HG03460 (cell line): ENCODE measurements around the gene MDGA2.

Experiments used
- ATAC-seq: cut with Tn5 transposase; IDR thresholded peaks from one replicate; pipeline ENCODE4 v1.9.1; 2021; ENCODE audit not compliant: unreplicated experiment

MDGA2 gene

DNA sequence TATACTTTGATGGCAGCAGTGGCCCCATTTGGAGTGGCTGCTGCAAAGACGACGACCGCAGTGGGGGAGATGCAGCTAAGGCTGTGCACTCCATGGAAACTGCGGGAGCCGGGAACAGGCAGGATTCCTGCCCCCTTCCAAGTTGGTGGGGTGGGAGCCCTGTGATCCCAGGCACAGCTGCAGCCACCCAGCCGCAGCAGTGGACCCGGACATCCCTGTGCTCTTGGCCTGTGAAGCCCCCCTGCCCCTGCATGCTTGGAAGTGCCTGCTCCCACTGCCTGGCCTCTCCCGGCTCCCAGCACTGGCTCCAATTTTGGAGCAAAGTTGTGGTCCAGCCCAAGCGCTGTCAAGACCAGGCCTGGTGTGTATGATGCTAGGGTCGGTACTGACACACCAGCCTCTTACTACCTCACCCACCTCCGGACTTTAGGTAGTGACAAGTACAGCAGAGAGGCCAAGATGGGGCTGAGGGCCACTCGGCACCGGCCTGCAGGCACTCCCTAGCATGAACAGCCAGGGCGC is 521.1 kb downstream of the MDGA2 start:
- ATAC-seq = no peak

DNA sequence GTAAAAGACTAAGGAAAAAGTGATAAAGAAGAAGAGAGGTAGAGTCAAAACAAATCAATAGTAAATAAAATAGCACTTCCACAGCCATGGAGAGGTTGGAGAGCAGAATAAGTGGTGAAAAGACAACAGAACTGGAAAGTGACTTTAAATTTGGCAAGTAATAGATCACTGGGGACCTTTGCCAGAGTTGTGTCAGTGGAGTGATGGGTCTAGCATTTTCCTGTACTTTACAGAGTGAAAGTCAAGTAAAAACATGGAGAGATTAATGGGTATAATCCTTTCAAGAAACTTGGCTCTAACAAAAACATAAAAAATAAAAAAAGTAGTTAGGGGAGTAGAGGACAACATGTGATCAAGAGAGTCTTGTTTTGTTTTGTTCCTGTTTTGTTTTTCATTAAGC is 521.7 kb downstream of the MDGA2 start:
- ATAC-seq = no peak

- no peak for ATAC-seq
Observed at GRCh38 chr14:47150267-47150666, 525.1 kb downstream of the MDGA2 start.

DNA sequence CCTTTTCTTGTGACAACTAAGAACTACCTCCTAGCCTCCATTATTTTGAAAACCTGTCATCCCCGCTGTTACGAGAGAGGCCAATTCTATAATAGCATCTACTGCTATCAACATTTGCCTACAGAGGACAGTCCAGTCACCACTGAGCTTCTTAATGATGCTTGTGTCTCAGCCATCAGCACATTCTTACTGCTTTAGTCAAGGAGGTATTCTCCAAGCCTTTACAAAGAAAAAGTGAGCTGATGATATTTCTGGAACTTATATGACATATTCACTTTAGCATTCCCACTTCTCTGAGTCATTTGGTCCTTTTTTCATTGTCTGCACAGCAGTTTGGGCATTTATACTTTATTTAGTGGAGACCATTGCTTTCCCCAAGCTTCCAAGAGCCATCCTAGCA is 526.1 kb downstream of the MDGA2 start:
- ATAC-seq = no peak

GRCh38 chr14:47148686-47149085 is 526.7 kb downstream of the MDGA2 start:
- no peak for ATAC-seq

- ATAC-seq = no peak
Observed at GRCh38 chr14:47120645-47121044, 554.8 kb downstream of the MDGA2 start.

- no peak for ATAC-seq
Observed at GRCh38 chr14:47103771-47104170, 571.6 kb downstream of the MDGA2 start.

DNA sequence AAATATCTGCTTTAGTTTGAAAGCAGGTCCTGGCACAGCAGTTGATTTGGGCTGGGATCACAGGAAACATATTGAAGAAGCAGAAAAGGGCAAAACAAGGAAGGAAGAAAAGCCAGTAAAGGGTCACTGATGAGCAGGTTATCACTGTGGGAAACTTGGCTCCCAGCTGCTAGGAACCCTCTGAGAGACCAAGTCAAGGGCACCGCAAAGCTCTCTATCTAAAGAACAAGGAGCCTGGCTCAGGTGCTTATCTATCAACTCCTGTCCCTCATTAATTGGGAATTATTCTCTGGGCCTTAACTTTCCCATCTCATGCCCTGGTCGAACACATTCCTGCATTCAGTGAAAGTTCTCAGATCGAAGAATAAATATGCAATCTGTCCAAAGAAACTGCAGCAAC is 572.9 kb downstream of the MDGA2 start:
- ATAC-seq = no peak

DNA sequence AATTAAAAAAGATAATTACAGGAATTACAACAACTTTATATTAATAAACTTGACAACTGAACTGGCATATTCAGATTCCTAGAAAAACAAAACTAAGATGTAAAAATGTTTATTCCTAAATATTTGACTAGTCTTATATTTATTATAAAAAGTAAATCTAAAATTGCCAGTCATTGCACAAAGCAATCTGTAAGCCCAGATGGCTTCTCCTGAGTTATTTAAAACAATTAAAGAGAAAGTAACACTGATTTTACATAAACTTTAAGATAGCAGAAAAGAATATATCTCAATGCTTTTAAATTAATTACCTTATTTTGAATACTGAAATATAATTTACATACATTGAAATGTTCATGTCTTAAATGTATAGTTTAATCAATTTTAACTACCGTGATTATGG is 589.7 kb downstream of the MDGA2 start:
- ATAC-seq = no peak

DNA sequence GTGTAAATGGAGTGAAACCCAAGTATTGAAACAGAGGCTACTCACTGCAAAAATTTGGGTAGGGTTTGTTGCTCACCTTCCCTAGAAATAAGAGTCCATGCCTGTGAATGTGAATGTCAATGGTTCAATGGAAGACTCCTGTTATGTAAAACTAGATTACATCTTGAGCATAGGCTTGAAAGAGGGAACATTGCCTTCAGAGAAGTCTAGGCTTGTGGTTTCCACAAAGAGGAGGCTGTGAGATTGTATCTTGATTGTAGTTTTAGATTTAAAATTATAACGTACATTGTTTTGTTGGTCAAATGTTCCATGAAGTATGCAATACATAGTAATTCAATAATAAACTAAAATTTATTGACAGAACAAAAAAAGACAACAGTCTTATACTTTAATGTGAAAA is 610.1 kb downstream of the MDGA2 start:
- no peak for ATAC-seq

- ATAC-seq = no peak
Observed at GRCh38 chr14:47060050-47060449, 615.4 kb downstream of the MDGA2 start.

- no peak for ATAC-seq
Observed at GRCh38 chr14:47057364-47057763, 618.0 kb downstream of the MDGA2 start.

- ATAC-seq = no peak
Observed at GRCh38 chr14:47044841-47045240, 630.6 kb downstream of the MDGA2 start.

- no peak for ATAC-seq
Observed at GRCh38 chr14:47040550-47040949, 634.9 kb downstream of the MDGA2 start.

DNA sequence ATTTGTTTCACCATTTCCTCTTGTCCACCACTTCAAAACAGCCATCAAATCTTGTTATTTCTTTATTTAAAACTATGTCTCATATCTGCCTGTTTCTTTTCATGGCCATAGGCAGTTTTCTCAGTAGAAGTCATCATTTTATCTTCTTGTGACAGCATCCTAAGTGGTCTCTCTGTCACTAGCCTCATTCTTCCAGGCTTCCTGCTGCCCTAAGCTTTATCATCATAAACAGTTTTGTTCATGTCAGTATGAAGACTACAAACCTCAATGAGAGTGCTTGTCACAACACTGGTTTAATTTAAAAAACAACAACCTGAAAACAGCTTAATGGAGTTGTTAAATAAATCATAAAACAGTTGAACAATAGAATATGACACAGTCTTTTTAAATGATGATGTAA is 636.1 kb downstream of the MDGA2 start:
- no peak for ATAC-seq

DNA sequence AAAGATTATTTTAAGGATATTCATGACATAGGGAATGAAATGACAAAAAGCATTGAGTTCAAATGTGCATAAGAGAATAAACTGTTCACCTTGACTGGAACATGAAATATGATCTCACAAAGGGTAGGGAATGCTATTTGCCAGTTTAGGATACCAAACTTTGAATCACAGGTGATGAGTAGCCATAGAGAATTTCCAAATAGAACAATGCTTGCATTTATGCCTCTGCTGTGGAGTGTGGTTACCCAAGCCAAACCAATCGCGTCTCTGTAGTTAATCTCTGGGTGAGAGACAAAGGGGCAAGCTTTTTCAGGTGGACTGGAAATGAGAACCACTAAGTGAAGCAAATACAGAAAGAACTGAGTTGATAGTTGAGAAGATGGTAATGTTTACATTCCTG is 652.7 kb downstream of the MDGA2 start:
- no peak for ATAC-seq

- no peak for ATAC-seq
Observed at GRCh38 chr14:47020500-47020899, 654.9 kb downstream of the MDGA2 start.

GRCh38 chr14:47012533-47013280 is 662.7 kb downstream of the MDGA2 start:
- no peak for ATAC-seq

DNA sequence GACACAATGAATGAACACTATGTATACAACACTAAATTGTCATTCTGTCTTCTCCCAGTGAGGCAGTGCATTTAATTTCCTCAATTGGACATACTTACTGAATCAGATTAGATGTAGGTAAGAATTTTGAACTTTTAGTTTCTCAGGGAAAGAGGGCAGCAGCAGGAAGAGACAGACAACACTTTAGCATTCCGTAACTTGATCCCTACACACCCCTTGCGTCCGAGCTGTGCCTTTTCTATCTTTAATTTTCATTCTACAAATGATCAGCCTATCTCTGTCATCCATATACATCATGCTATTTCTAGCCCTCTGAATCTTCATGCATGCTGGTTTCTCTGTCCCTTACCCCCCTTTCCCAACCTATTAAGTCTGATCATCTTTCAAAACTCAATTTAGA is 665.8 kb downstream of the MDGA2 start:
- no peak for ATAC-seq

- ATAC-seq = no peak
Observed at GRCh38 chr14:47008732-47009131, 666.7 kb downstream of the MDGA2 start.

DNA sequence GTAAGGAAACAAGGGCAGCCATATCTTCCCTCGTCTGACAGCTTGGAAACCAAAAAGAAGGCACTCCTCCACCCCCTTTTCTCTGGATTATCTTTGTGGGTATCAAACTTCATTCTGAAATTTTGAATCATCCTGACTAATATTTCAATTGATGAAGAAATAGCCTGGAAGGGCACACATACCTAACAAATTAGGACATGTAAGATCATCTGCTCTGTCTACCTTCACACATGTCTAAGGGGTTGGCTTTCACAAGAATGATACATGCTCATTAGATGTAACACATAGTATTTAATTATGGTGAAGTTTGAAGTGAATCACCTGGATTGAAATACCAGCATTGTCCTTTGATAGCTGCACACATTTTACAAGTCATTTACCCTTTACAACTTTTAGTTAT is 675.7 kb downstream of the MDGA2 start:
- no peak for ATAC-seq

DNA sequence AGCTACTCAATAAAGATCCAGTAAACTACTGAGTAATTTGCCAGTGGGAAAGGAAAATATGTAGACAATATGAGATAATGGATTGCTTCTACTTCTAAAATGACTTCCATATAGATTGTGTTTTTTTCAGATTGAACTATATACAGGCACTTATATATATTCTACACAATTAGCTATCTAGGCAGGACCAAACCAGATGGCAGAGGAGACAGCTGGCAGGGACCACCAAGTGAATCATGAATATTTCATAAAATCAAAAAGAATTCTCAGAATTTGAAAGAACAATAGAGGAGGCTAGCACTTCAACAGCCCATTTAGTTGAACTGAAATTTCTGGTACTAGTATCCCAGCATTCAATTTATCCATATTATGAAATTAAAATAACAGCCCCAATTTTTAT is 685.8 kb downstream of the MDGA2 start:
- no peak for ATAC-seq

GRCh38 chr14:46988312-46988711 is 687.1 kb downstream of the MDGA2 start:
- ATAC-seq = no peak
